ENCODE results near the gene OR4Q2. TPM values are rescaled to one million over a fixed set of nuclear protein-coding genes. Genes with fewer than 3 reads are reported as not detected.

The OR4Q2 gene
- polyA plus RNA-seq, 1 experiment, result not detected

- CTCF ChIA-PET, result no interaction called here
- Histone ChIP-seq H3K4me3 (ENCODE audit: low read depth, low read length) (no peak within 1 kb of the TSS), H3K36me3 (ENCODE audit: control insufficient read depth, insufficient read depth, low read length) (no peaks in the 10 kb centered on the region), H3K27me3 (ENCODE audit: control insufficient read depth, insufficient read depth, low read length) (no peaks in the 10 kb centered on the region)
- POLR2A ChIA-PET, result no interaction called here
- no peak for TF ChIP-seq CTCF (IDR thresholded peaks at IDR 0.05; ENCODE audit: insufficient read depth, low read depth, low read length)
- DNase-seq (ENCODE audit: low read depth), result no peak
Measured at GRCh38 chr14:20035938-20036337, 34.0 kb downstream of the OR4Q2 start, which contains the start of gene OR4K13. Gene OR4K13 (minus strand): TSS chr14:20036038. CDS start chr14:20034758, 1,280 bp downstream.

GRCh38 chr14:20044243-20044642, 42.3 kb downstream of the OR4Q2 start:
- ChIA-PET POLR2A (no interaction called here), CTCF (no interaction called here)
- Histone ChIP-seq H3K36me3 (ENCODE audit: control insufficient read depth, insufficient read depth, low read length) (no peaks in the 10 kb centered on the region), H3K27me3 (ENCODE audit: control insufficient read depth, insufficient read depth, low read length) (no peaks in the 10 kb centered on the region), H3K4me3 (ENCODE audit: low read depth, low read length) (no peak overlapping the region)
- no peak for DNase-seq (ENCODE audit: low read depth)
- TF ChIP-seq CTCF (IDR thresholded peaks at IDR 0.05; ENCODE audit: insufficient read depth, low read depth, low read length), result no peak

GRCh38 chr14:20048202-20048601, 46.2 kb downstream of the OR4Q2 start:
- ChIA-PET CTCF (no interaction called here), POLR2A (no interaction called here)
- Histone ChIP-seq H3K36me3 (ENCODE audit: control insufficient read depth, insufficient read depth, low read length) (no peaks in the 10 kb centered on the region), H3K4me3 (ENCODE audit: low read depth, low read length) (no peak overlapping the region), H3K27me3 (ENCODE audit: control insufficient read depth, insufficient read depth, low read length) (no peaks in the 10 kb centered on the region)
- DNase-seq (ENCODE audit: low read depth), result no peak
- TF ChIP-seq CTCF (IDR thresholded peaks at IDR 0.05; ENCODE audit: insufficient read depth, low read depth, low read length), result no peak

Other genes with a start within 250 kb of the OR4Q2 start
- not detected in 2 replicates for gene OR4M1, start 228.7 kb upstream of the OR4Q2 start, polyA plus RNA-seq (2011; rRNA removed)
- not detected in 2 replicates for gene OR4N2, start 198.4 kb upstream of the OR4Q2 start, polyA plus RNA-seq (2011; rRNA removed)
- not detected in 2 replicates for gene OR4K2, start 127.0 kb upstream of the OR4Q2 start, polyA plus RNA-seq (2011; rRNA removed)
- not detected in 2 replicates for gene OR4K5, start 81.6 kb upstream of the OR4Q2 start, polyA plus RNA-seq (2011; rRNA removed)
- not detected in 2 replicates for gene OR4K1, start 71.2 kb upstream of the OR4Q2 start, polyA plus RNA-seq (2011; rRNA removed)
- not detected in 2 replicates for gene OR4K15, start 26.6 kb upstream of the OR4Q2 start, polyA plus RNA-seq (2011; rRNA removed)
- gene OR4K14, start 17.1 kb downstream of the OR4Q2 start, polyA plus RNA-seq (2011; rRNA removed), result not detected in 2 replicates
- not detected in 2 replicates for gene OR4K13, start 33.9 kb downstream of the OR4Q2 start, polyA plus RNA-seq (2011; rRNA removed)
- not detected in 2 replicates for gene OR4L1, start 57.9 kb downstream of the OR4Q2 start, polyA plus RNA-seq (2011; rRNA removed)
- not detected in 2 replicates for gene OR4K17, start 108.6 kb downstream of the OR4Q2 start, polyA plus RNA-seq (2011; rRNA removed)
- gene OR4N5, start 136.7 kb downstream of the OR4Q2 start, polyA plus RNA-seq (2011; rRNA removed), result not detected in 2 replicates
- not detected in 2 replicates for gene OR11G2, start 188.7 kb downstream of the OR4Q2 start, polyA plus RNA-seq (2011; rRNA removed)
- gene OR11H6, start 221.5 kb downstream of the OR4Q2 start, polyA plus RNA-seq (2011; rRNA removed), result not detected in 2 replicates
- gene OR11H7, start 226.8 kb downstream of the OR4Q2 start, polyA plus RNA-seq (2011; rRNA removed), result not detected in 2 replicates
- gene OR11H4, start 237.1 kb downstream of the OR4Q2 start, polyA plus RNA-seq (2011; rRNA removed), result not detected in 2 replicates